ENCODE data around the gene MYH9. TPM values are rescaled to one million over a fixed set of nuclear protein-coding genes. Genes with fewer than 3 reads are reported as not detected.
"Not testable (repeated sequence)": the region's sequence is repeated elsewhere in the genome, so short reads cannot be mapped to it uniquely, and the experiment has no call there.

The MYH9 gene
- total RNA-seq, 1 donor from 2014 or later, result 32.2 TPM

DNA sequence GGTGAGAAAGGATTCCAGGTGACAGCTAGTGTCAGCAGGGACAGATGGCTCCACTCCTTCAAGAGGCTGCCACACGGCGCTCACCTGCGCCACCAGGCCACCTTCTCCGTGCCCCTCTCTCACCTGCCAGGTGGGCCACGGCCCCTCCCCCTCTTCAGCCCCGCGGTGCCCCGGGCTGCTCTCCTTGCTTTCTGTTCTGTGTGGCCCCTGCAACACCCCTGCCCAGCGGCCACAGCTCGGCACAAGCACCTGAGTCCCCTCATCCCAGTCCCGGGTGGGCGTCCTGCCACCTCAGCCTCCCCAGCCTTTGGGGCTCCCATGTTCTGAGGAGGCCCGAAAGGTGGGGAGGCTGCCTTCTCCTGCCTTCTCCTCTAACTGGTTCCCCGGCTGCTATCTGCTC, 88.5 kb downstream of the MYH9 start:
- FAIRE-seq, result no peak
- DNase-seq (ENCODE audit: low spot score in 2 of 2), result no peak

DNA sequence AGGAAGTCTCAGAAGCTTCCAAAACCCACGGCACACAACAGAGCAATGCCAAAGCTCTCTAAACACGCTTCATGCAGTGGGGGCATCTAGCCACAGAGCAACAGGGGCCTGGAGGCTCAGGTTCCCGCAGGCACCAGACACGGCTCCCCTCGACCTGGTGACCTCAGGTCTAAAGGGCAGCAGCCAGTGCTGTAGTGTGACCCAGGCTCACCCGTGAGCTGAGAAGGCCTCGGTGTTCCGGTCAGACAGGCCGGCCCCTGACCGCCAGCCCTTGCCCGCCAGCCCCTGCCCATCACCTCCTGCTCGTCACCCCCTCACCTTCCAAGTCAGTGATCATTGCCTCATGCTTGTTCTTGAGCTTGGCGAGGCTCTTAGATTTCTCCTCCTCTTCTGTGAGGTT, 89.2 kb downstream of the MYH9 start:
- no peak for DNase-seq (ENCODE audit: low spot score in 2 of 2)
- FAIRE-seq, result no peak

DNA sequence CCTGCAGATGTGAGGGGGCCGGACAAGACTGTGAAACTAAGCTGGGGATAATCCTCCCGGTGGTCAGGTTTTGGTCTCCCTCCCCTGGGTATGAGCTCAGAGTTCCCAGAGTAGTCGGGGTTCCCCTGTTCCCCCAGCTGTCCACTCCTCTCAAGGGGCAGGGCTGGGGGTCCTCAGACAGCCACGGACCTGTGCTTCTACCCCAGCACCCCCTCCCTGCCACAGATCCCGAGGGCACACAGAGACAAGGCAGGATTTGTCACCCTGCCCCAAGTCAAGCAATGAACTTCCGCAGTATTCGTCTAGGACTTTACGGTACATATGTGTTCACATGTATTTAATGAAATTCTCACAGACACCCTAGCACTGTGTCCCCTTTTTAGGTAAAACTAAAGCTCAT, 89.6 kb downstream of the MYH9 start:
- FAIRE-seq (no peak), DNase-seq (ENCODE audit: low spot score in 2 of 2) (no peak)

DNA sequence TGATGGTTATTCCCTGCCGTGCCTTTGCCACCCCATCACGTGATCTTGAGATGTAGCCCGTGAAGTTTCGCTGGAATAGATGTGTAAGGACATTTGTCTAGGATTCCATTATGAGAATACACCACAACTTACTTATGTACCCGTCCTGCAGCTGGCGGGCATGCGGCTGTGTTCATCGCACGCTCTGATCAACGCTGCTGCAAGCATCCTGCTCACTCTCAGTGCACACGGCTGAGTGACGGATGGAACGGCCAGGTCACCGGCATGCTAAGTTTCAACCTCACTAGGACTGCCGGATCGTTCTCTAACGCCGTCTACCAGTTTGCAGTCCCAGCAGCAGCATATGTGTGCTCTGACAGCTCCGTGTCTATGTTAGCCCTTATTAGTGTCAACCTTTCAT, 90.2 kb downstream of the MYH9 start:
- DNase-seq (ENCODE audit: low spot score in 2 of 2), result no peak
- no peak for FAIRE-seq

DNA sequence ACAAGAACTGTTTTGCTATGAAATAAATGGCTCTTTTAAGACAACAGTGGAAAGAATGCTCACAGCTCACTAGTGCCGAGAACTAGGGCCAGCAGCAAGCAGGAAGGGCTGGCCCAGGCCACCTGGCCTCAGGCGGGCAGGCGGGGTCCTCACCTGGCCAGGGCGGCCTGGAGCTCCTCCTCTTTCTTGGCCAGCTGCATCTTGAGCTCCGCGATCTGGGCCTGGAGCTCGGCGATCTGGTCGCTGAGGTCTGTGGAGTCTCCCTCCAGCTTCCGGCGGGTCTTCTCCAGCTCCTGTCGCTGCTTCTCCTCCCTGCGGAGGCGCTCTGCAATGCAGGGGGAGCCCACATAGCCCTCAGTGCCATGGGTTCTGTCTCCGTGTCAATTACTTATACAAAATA, 91.1 kb downstream of the MYH9 start:
- DNase-seq (ENCODE audit: low spot score in 2 of 2) (no peak), FAIRE-seq (no peak)

DNA sequence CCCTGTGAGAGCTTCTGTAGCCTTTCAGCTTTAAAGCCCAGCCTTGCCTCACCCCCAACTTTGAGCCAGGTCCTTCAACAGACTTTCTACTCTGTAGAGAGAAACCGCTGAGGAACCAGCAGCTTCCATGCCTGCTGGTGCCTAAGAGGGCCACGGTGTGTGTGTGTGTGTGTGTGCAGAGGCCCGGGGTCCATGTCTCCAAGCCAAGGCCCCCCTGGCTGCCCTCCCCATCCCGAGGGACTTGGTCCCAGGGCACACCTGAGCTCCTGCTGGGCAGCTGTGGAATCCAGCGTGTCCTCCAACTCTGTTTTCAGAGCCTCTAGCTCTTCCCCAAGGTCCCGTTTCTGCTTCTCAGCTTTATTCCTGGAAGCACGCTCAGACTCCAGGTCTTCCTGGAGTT, 92.5 kb downstream of the MYH9 start:
- FAIRE-seq, result no peak
- no peak for DNase-seq (ENCODE audit: low spot score in 2 of 2)

DNA sequence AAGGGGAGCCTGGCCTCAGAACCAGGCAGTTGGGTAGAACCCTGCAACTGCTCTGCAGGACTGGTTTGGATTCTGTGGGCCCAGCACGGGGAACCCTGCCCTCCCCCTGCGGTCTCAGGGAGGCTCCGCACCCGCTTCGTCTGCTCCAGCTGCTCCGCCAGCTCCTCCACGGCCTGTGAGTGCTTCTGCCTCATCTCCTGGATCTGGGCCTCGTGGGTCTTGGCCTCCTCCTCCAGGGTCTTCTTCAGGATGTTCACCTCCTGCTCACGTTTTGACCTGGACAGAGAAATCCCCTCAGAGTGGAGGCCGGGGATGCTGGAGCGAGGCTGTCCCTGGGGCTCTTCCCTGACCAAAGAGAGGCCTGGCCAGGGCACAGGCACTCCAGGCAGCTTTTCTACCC, 93.0 kb downstream of the MYH9 start:
- FAIRE-seq, result no peak

DNA sequence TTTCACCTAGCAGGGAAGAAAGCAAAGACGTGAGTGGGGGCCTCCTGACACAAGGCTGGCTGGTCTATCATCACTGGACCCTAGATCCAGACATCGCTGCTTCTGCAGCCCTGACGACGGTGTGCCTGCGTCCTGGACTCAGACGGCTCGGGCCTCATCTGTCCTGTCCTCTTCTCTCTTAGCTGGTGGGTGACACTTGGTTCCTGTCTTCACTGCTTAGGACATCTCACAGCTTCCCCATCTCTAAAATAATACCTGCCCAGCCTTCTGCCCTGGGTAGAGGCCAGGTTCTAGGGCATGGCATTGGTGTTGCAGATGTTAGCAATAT, 93.5 kb downstream of the MYH9 start:
- DNase-seq (ENCODE audit: low spot score in 2 of 2) (no peak), FAIRE-seq (no peak)

More for the DNA sequence above, 93.0 kb downstream of the MYH9 start:
- DNase-seq (ENCODE audit: low spot score in 2 of 2), result no peak

DNA sequence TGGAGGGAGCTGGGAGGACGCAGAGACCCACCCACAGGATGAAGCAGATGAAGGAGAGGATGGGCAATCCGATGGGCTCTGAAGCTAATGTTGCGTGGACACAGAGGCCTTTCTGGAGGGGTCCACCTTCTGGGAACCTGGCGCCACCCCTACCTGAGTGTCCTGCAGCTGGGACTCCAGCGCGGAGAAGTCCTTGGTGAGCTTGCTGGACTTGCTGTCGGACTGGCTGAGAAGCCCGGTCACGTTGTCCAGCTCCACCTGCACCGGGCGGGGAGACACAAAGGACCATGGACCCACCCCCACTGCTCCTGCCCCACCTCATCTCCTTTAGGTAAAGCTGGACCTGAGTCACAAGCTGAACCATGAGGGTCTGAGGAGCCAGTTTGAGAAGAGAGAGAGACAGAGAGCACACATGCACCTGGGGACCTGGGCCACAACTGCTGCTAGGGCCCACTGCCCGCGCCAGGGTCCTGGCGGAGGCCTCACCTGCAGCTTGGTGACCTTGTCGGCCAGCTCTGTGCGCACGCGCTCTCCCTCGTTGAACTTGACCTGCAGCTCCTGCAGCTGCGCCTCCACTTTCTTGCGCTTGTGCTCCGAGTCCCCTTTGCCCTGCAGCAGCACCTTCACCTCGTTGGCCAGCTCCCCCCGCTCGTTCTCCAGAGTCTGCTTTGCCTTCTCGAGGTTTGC, 94.0 kb downstream of the MYH9 start:
- no peak for DNase-seq (ENCODE audit: low spot score in 2 of 2)

DNA sequence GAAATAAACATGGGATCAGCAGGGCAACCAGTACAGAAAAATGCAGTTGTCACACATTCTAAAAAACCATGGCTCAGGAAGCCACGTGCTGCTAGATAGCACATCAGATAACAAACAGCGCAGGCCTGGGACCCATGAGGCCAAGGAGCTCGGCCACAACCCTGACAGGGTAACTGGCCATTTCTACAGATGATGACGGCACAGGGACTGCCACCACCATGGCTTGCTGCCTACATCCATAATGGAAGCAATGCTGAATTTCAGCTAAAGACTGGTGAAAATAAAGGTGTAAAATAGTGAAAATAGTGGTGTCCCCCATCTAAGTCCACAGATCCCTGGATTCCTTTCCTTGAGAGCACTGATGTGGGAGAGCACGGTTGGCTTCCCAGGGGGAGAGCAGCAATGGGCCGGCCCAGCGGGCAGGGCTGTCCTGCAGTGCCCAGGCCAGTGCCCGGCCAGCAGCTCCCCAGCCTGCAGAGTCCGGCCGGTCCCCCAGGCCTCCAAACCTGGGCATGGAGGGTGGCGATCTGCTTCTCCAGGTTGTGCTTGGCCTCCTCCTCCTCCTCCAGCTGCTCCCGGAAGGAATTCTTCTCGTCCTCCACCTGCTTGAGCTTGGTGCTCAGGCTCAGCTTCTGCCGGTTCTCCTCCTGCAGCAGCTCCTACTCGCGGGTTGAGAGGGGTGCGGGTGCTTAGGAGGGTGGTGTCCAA, 94.8 kb downstream of the MYH9 start:
- no peak for FAIRE-seq
- no peak for DNase-seq (ENCODE audit: low spot score in 2 of 2)

More for the DNA sequence above, 94.0 kb downstream of the MYH9 start:
- no peak for FAIRE-seq

DNA sequence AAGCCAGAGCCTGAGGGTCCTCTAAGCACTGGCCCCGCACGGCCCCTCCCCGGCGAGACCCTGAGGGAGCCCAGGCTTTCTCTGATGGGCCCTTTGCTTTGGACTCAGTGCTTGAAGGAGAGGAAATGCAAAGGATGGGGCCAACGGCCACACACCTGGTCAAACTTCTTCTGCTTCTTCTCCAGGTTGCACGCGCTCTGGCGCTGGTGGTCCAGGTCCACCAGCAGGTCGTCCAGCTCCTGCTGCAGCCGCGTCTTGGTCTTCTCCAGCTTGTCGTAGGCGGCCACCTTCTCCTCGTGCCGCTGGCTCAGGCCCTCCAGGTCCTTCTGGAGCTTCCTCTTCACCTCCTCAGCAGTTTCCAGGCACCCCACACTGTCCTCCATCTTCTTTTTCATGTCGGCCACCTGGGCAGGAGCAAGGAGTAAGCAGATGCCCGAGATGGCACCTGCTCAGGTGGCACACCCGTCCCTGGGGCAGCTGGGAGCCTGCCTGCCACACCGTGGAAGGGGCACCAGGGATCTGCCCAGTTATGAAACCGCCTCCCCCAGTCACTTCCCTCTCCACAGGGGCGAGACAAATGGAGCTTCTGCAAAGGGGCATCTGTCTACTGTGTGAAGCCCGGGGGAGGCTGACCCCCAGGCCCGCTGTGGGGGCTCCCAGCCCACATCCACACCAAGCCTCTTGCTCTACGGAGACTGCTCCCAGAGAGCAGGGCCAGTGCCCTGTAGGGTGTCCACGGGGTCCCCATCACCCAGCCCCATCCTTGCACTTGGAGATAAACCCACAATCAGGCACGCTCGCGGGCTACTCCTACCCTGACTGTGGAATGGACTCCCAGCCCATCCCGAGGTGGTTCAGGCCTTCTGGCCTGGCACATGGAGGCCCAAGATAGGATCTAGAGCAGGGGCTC, 95.7 kb downstream of the MYH9 start:
- DNase-seq (ENCODE audit: low spot score in 2 of 2) (no peak), FAIRE-seq (no peak)

DNA sequence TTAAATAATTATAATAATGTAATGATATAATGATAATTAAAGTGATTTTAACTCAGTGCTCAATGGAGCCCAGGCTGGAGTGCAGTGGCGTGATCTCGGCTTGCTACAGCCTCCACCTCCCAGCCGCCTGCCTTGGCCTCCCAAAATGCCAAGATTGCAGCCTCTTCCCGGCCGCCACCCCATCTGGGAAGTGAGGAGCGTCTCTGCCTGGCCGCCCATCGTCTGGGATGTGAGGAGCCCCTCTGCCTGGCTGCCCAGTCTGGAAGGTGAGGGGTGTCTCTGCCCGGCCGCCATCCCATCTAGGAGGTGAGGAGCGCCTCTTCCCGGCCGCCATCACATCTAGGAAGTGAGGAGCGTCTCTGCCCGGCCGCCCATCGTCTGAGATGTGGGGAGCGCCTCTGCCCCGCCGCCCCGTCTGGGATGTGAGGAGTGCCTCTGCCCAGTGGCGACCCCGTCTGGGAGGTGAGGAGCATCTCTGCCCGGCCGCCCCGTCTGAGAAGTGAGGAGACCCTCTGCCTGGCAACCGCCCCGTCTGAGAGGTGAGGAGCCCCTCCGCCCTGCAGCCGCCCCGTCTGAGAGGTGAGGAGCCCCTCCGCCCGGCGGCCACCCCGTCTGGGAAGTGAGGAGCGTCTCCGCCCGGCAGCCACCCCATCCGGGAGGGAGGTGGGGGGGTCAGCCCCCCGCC, 97.2 kb downstream of the MYH9 start:
- not testable (repeated sequence) for DNase-seq (ENCODE audit: low spot score in 2 of 2); FAIRE-seq

DNA sequence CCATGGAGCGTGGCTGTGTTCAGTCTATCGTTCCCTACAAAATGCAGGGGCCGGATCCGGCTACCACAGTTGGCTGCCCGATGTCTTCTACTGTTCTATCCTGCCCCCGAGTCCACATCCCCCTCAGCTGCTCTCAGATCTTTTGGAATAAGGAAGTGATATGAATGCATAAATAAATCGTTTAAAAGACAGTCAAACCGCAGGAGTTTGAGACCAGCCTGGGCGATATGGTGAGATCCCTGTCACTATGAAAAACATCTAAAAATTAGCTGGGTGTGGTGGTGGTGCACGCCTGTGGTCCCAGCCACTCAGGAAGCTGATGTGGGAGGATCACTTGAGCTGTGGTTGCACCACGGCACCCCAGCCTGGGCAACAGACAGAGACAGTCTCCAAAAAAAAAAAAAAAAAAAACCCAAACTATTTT, 97.8 kb downstream of the MYH9 start:
- not testable (repeated sequence) for FAIRE-seq; DNase-seq (ENCODE audit: low spot score in 2 of 2)

DNA sequence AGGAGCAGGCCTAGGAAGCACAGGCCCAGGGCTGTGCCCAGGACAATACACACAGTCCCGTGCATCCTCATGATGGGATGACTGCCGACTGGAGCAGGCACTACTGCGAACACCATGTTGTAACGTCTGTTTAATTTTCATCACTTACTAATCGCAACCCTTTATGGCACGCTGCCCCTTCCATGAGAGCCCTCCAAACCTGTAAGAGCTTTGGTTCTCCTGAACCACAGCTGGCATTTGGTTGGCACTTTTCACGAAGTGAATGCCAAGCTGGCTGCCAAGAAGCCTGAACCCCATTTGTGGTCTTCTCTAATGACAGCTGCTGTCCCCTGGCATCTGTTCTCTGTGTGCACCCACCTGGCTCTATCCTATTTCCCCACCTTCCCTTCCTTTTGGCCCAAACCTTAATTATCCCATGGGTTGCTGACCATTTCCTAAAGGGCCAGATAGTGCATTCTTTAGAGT, 98.3 kb downstream of the MYH9 start:
- no peak for DNase-seq (ENCODE audit: low spot score in 2 of 2)
- no peak for FAIRE-seq

DNA sequence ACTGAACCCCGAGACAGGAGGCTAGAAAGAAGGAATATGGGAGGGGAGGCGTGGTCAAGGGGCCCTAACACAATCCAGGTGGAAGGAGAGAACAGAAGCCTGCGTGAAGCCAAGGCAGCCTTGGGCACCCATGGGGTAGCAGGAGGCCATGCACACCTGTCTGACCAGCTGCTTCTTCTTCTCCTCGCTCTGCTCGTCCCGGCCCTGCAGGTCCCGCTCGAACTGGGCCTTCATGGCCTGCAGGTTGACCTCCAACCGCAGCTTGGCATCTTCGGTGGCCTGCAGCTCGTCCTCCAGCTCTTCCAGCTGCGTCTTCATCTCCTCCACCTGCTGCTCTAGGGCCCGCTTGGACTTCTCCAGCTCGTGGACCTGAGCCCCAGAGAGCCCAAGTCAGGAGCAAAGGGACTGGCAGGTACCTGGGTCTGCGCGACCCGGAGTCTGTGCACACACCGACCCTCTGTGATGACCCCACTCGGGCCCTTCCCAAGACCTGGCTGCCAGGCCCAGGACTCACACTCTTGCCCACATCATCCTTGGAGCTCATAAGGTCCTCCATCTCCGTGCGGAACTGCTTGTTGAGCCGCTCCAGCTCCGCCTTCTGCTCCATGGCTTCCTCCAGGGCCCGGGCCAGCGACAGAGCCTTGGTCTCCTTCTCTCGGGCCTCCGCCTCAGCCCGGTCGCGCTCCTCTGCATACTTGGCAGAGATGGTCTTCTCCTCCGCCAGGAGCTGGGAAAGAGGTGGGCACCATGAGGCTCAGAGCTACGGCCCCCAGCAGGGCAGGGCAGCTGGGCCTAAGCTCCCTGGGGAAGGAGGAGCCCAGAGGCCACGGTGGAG, 99.0 kb downstream of the MYH9 start:
- DNase-seq (ENCODE audit: low spot score in 2 of 2), result peak in 1 of 2 donors; percentile 17

DNA sequence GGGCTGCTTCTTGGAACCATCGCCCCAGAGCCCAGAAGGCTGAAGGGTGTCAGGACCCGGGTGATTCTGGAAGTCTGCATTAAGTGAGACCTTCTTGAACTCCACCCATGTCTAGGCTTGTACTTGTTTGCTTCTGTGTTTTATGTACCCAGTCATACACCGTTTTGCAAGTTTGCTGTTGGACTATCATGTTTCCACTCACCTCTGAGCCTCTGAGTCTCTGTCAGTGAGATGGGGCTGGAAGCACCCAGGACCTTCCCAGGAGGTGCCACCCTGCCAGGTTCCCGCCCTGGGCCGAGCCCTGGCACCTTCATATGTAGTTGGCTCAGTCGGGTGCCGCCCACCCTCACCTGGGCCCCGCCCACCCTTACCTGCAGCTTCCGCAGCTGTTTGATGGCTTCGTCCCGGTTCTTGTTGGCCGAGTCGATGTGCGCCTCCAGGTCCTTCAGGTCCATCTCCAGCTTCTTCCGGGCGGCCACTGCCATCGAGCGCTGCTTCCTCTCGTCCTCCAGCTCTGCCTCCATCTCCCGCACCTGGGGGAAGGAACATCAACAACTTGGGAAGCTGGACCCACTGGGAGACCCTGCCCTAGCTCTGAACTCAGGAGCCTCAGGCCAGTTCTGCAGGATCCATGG, 99.8 kb downstream of the MYH9 start:
- DNase-seq (ENCODE audit: low spot score in 2 of 2), result peak in 1 of 2 donors; percentile 17
- no peak for FAIRE-seq

More for the DNA sequence above, 99.0 kb downstream of the MYH9 start:
- FAIRE-seq, result no peak

DNA sequence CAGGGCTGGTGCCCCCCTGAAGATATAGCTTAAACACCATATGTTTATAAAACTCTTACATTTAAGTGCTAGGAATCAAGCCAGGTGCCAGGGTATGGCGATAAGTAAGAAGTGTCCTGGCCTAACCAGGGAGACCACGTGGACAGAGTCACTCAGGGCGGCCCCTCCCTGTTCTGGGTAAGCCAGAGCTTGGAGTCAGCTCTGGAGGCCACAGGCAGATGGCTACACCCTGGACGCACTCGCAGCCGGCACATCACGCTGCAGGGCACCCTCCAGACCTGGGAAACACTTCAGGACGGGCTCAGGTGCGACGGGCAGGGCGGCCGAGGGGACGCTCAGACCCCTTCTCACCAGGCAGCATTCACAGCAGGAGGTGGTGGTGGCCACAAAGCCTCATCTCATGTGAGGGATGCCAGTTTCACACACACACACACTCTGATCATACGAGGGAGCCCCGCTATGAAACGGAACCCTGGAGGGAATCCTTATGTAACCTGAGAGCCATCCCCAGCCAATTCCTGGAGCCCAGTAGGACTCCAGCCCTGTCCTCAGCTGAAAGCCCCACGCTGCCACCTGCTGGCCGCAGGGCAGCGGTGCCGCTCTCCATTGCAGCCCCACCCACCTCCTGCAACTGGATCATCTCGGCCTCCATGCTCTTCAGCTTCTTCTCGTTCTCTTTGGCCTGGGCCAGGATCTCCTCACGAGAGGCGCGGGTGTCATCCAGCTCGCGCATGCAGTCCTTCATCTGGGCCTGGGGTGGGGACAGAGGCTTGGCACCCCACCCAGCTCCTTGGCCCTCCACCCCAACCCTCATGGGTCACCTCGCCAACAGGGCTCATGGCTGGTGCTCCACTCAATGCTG, 101.4 kb downstream of the MYH9 start:
- peak; percentile 83 to 94 for DNase-seq (ENCODE audit: low spot score in 2 of 2)
- FAIRE-seq, result no peak

DNA sequence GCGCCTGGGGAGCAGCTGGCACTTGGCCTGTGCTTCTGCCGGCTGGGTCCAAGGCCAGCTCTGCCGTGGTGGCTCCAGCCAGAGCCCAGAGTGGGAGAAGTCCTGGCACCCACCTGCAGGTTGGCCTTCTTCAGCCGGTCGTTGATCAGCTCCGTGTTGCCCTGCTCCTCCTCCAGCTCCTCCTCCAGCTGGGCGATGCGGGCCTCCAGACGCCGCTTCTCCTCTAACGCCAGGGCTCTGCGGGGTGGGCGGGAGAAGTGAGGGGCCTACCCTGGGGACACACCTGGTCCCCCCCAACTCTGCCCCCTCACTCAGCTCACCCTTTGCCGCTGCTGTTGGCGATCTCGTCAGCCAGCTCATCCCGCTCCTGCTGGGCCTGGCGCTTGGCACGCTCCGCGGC, 102.2 kb downstream of the MYH9 start:
- FAIRE-seq, result no peak
- no peak for DNase-seq (ENCODE audit: low spot score in 2 of 2)

All from frontal cortex (tissue), 4 donors.